Right kidney (tissue), 1 donor: Measurements from ENCODE around the gene MCHR1.
A peak's percentile ranks its signal among the peaks of the same experiment; 100 is the strongest.
"Not testable (repeated sequence)": the region's sequence is repeated elsewhere in the genome, so short reads cannot be mapped to it uniquely, and the experiment has no call there.

ENCODE experiments used
- DNase-seq: peaks from one replicate; pipeline ENCODE4 v3.0.0-alpha.2; 2016

Gene MCHR1

GRCh38 chr22:40690370-40690769, 11.1 kb downstream of the MCHR1 start:
- no peak for DNase-seq

GRCh38 chr22:40691532-40691931, 12.2 kb downstream of the MCHR1 start:
- DNase-seq: no peak

- DNase-seq: no peak
These were observed 15.1 kb downstream of the MCHR1 start for GRCh38 chr22:40694411-40694810.

DNA sequence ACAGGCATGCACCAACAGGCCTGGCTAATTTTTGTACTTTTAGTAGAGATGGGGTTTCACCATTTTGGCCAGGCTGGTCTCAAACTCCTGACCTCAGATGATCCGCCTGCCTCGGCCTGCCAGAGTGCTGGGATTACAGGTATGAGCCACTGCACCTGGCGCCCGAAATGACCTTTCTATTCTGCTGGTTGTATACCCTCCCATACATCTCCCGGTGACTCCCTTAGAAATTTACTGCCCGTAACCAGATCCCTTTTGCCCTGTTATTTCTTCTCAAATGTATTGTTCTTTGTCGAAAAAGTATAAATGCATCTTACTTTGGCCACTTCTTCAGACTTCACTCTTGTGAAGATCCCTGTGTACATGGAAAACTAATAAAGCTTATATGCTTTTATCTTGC, 22.0 kb downstream of the MCHR1 start:
- DNase-seq: no peak

GRCh38 chr22:40703174-40703573, 23.9 kb downstream of the MCHR1 start:
- no peak for DNase-seq

- no peak for DNase-seq
These were observed 24.5 kb downstream of the MCHR1 start for GRCh38 chr22:40703736-40704135.

DNA sequence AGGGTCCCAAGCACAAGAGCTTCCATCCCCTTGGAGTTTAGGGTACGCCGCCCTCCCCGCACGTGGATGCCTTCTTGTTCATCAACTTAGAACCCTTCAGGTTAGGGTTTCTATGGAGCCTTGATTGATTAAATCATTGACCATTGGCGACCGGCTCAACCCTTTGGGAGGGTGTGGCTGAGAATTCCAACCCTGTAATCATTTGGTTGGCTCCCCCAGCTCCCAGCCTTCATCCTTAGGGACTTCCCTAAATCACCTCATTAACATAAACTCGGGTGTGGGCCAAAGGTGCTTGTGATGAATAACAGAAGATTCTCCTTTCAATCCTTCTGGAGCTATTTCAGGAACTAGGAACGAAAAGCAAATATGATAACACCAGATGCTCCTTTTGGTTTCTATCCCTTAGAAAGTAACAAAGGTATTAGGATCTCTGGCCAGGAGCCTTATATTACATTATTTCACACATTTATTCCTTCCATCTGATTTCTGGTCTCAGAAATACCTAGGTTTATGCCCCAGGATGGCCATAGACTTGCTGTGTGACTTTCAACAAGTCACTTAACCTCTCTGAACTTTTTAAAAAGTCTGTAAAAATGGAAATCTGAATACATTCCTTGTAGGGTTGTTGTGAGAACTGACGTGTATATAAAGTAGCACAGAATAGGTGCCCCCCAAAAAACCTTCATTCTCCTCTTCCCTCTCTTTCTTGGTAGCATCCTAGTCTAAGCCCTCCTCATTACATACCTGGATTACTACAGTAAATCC, 26.8 kb downstream of the MCHR1 start:
- DNase-seq: no peak

GRCh38 chr22:40707154-40707553, 27.9 kb downstream of the MCHR1 start:
- DNase-seq: no peak

DNA sequence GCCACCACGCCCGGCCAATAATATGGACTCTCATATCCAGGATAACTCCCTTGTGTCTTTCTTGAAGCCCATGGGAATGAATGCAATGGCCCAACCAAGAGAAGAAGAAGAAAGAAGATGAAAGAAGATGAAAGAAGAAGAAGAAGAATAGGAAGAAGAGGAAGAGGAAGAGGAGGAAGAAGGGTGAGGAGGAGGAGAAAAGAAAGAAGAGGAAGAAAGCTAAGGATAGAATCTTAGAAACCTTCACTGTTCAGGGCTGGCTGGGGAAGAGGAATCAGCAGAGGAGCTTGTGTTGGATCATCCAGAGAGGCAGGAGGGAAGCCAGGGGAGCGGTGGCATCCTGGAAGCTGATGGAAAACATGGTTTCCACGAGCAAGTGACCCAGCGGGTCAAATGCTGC, 28.9 kb downstream of the MCHR1 start:
- no peak for DNase-seq

DNA sequence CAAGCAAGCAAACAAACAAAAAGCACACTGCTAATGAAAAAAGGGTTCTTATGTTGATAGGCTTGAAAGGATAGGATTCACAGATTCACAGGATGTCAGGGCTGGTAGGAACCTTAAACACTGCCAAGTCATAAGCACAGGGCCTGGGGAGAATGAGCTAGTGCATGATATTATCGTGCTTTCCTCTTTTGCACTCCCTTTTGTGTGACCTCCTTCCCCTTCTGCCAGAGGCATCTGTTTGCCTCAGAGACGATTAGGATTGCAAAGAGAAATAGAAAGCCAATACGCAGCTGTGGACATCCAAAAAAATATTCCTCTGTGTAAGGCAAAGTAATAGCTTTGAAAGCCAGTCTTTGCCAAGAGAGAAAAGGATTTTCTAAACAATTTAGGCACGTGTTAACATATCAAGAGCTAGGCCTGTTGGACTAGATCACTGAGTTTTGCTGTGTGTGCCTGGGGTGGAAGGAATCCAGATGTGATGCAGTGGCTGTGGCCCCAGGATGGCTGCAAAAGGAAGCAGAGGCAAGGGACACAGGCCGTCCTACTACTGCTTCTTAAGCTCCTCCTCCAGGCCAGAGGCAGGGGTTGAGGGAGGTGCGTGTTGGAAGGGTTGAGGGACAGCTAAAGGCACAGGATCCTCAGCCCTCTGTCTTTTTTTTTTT, 30.6 kb downstream of the MCHR1 start:
- no peak for DNase-seq

DNA sequence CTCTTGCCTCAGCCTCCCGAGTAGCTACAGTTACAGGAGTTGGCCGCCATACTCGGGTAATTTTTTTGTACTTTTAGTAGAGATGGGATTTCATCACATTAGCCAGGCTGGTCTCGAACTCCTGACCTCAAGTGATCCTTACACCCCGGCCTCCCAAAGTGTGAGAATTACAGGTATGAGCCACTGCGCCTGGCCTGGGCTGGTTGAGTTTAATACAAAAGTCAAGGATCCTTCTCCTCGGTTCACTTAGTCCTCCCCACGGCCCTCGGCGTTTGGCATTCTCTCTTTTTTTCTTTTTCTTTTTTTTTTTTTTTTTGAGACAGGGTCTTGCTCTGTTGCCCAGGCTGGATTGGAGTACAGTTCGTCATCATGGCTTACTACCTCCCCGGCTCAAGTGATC, 33.0 kb downstream of the MCHR1 start:
- no peak for DNase-seq

DNA sequence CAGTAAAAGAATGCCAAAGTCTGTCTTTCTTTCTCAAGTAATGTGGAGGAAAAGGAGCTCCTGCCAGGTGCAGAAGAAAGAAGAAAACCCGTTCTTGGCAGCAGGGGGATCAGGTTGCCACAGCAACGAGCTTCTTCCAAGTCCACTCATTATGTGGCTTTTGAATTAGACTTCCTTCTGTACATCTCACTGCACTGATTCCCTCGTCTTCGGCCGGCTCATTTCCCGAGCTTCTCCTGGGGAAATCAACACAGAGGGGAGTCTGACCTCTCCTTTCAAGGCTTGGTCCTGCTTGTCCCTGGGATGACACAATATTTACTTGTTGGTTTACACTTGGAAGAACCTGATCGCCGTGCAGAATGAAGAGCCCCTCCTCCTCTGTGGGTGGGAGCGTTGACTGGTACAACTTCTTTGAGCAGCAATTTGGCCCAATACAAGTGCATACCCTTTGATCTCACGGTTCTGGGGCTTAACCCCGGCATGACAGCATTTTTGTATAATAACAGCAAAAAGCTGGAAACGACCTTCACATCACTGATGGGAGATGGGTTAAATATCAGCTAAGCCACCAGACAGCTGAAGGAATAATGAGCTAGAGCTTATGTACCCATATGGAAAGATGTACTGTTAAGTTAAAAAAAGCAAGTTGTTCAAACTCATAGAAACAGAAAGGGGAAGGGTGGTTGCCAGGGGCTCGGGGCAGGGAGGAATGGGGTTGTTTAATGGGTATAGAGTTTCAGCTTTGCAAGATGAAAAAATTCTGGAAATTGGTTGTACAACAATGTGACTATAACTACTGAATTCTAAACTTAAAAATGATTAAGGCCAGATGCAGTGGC, 35.4 kb downstream of the MCHR1 start:
- DNase-seq: peak; percentile 40

GRCh38 chr22:40716116-40716515, 36.8 kb downstream of the MCHR1 start:
- DNase-seq: no peak

DNA sequence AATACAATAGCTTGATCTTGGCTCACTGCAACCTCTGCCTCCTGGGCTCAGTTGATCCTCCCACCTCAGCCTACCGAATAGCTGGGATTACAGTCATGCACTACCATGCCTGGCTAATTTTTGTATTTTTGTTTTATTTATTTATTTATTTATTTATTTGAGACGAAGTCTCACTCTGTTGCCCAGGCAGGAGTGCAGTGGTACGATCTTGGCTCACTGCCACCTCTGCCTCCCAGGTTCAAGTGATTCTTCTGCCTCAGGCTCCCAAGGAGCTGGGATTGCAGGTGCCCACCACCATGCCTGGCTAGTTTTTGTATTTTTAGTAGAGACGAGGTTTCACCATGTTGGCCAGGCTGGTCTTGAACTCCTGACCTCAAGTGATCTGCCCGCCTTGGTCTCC, 38.4 kb downstream of the MCHR1 start:
- DNase-seq: not testable (repeated sequence)

DNA sequence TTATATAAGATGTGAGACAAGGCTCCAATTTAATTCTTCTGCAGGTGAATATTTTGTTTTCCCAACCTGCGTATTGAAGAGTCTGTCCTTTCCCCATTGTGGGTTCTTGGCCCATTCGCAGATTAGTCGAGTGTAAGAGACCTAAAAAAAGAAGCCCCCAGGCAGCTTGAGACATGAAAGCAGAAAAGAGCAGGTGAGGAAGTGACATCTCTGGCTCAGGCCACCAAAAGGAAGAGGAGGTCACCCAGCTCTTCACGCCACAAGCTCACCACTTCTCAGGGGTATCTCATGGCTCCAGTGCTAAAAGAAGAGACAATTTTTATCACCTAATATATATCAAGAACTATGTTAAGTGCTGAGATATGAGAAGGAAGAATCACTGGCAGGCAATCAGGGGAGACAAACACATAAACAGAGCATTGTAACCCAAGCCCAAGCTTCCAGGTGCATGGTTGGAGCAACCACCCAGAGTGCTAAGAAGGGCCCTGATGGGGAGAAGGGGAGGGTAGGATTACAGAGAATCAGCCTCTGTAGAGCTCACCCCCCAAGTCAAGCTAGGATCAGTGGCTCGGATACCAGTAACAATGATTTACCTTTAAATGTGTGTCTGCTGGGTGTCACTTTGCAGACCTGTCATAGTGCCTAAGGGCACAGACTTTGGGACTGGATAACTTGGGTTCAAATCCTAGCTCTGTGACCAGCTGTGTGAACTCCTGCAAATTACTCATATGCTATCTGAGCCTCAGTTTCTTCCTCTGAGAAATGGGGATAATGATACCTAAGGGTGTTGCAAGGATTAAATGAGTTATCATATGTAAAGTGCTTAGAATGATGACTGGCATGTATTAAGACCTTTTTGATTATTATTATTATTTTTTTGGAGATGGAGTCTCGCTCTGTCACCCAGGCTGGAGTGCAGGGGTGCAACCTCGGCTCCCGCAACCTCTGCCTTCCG, 39.2 kb downstream of the MCHR1 start:
- DNase-seq: peak; percentile 16

DNA sequence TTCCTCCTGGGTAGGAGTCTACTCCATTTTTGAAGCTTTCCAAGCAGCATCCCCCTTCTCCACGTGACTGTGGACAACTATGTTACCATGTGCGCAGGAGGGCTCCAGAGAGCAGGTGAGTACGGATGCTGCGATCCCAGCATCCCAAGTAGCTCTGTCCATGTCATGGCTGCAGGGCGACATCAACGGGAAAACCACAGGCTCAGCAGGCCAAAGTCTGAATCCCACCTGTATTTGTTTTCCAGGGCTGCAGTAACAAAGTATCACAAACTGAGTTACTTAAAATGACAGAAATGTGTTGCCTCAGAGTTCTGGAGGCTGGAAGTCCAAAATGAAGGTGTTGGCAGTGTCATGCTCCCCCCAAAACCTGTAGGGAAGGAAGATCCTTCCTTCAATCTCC, 40.3 kb downstream of the MCHR1 start:
- no peak for DNase-seq

- not testable (repeated sequence) for DNase-seq
These were observed 40.9 kb downstream of the MCHR1 start for GRCh38 chr22:40720156-40720537.

GRCh38 chr22:40720538-40721256, 41.4 kb downstream of the MCHR1 start:
- DNase-seq: no peak

DNA sequence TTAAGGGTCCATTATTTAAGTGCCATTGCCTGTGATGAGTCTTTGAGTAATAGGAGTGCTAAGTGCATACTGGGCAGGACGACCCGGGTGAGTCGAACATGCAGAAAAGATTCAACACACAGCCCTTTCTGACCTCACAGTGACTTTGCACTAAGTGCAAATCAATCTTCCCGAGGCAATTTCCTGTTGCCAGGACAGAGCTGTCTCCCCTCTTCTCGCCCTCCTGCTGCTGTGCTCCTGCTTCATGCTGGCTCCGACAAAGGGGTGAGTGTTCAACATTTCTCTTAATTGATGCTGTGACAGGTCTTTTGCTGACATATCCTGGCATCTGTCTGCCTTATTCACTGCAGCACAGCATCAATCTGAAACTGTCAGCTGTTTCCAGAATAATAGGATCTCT, 42.0 kb downstream of the MCHR1 start:
- peak; percentile 30 for DNase-seq

GRCh38 chr22:40723396-40723933, 44.2 kb downstream of the MCHR1 start:
- DNase-seq: no peak

GRCh38 chr22:40726514-40726913, 47.2 kb downstream of the MCHR1 start:
- no peak for DNase-seq
